H9 (cell line): ENCODE results near the gene FBH1. TPM values are rescaled to one million over a fixed set of nuclear protein-coding genes. Genes with fewer than 3 reads are reported as not detected.

Experiments used
- DNase-seq: peaks from one replicate; pipeline ENCODE4 v3.0.0-alpha.2; 2017
- H2AFZ ChIP-seq: one replicate; pipeline ENCODE4 v1.6.1; 2013; ENCODE audit warnings: mild to moderate bottlenecking, low read length, control low read depth, moderate library complexity
- H2AK5ac ChIP-seq: 2 replicates; pipeline ENCODE4 v1.6.1; 2013; ENCODE audit warnings: low read length, control low read depth, mixed read lengths; ENCODE audit not compliant: insufficient read length
- H2BK120ac ChIP-seq: one replicate; pipeline ENCODE4 v1.6.1; 2013; ENCODE audit warnings: low read depth, mild to moderate bottlenecking, low read length, control low read depth, inconsistent platforms; ENCODE audit not compliant: poor library complexity, severe bottlenecking
- H2BK12ac ChIP-seq: 2 replicates; pipeline ENCODE4 v1.6.1; 2013; ENCODE audit warnings: low read length, control low read depth, mixed read lengths, low read depth; ENCODE audit not compliant: insufficient read length
- H2BK15ac ChIP-seq: 2 replicates; pipeline ENCODE4 v1.6.1; 2013; ENCODE audit warnings: low read depth, low read length, control low read depth
- H2BK20ac ChIP-seq: one replicate; pipeline ENCODE4 v1.6.1; 2013; ENCODE audit warnings: low read depth, mild to moderate bottlenecking, low read length, control low read depth, inconsistent platforms; ENCODE audit not compliant: poor library complexity, severe bottlenecking
- H2BK5ac ChIP-seq: 2 replicates; pipeline ENCODE4 v1.6.1; 2013; ENCODE audit warnings: low read length, control low read depth, mixed read lengths; ENCODE audit not compliant: insufficient read length
- H3K14ac ChIP-seq: 2 replicates; pipeline ENCODE4 v1.6.1; 2013; ENCODE audit warnings: low read length, control low read depth; ENCODE audit not compliant: insufficient read depth
- H3K18ac ChIP-seq: 2 replicates; pipeline ENCODE4 v1.6.1; 2013; ENCODE audit warnings: low read depth, mild to moderate bottlenecking, mixed read lengths, low read length, control low read depth; ENCODE audit not compliant: insufficient read length
- H3K23ac ChIP-seq: 2 replicates; pipeline ENCODE4 v1.6.1; 2013; ENCODE audit warnings: low read length, control low read depth, mixed read lengths, low read depth; ENCODE audit not compliant: insufficient read length
- H3K23me2 ChIP-seq: 2 replicates; pipeline ENCODE4 v1.6.1; 2013; ENCODE audit warnings: low read depth, mild to moderate bottlenecking, mixed read lengths, low read length, control low read depth; ENCODE audit not compliant: insufficient read length, poor library complexity, severe bottlenecking
- H3K27ac ChIP-seq: 2 replicates; pipeline ENCODE4 v1.5.1; 2013; ENCODE audit warnings: low read length, control low read depth, mixed read lengths, low read depth; ENCODE audit not compliant: insufficient read length
- H3K27me3 ChIP-seq: 2 replicates; pipeline ENCODE4 v1.6.1; 2013; ENCODE audit warnings: low read length, control low read depth, inconsistent platforms; ENCODE audit not compliant: insufficient read depth
- H3K4ac ChIP-seq: 2 replicates; pipeline ENCODE4 v1.6.1; 2013; ENCODE audit warnings: low read depth, mild to moderate bottlenecking, control low read depth, inconsistent platforms, low read length, moderate library complexity
- H3K4me1 ChIP-seq: 2 replicates; pipeline ENCODE4 v1.6.1; 2013; ENCODE audit warnings: low read length, control low read depth, inconsistent platforms; ENCODE audit not compliant: insufficient read depth
- H3K4me2 ChIP-seq: 2 replicates; pipeline ENCODE4 v1.6.1; 2013; ENCODE audit warnings: low read length, control low read depth, mixed read lengths; ENCODE audit not compliant: insufficient read length, insufficient read depth
- H3K56ac ChIP-seq: 2 replicates; pipeline ENCODE4 v1.6.1; 2013; ENCODE audit warnings: low read depth, mild to moderate bottlenecking, mixed read lengths, low read length, control low read depth; ENCODE audit not compliant: insufficient read length
- H3K79me1 ChIP-seq: 2 replicates; pipeline ENCODE4 v1.6.1; 2013; ENCODE audit warnings: low read depth, mild to moderate bottlenecking, moderate library complexity, low read length, control low read depth, inconsistent platforms; ENCODE audit not compliant: insufficient read depth, poor library complexity, severe bottlenecking
- H3K79me2 ChIP-seq: 2 replicates; pipeline ENCODE4 v1.6.1; 2013; ENCODE audit warnings: low read length, control low read depth, inconsistent platforms; ENCODE audit not compliant: insufficient read depth
- H3K9ac ChIP-seq: 2 replicates; pipeline ENCODE4 v1.6.1; 2013; ENCODE audit warnings: low read length, control low read depth, mixed read lengths; ENCODE audit not compliant: insufficient read length; ENCODE audit errors: extremely low read depth
- H3K9me3 ChIP-seq: one replicate; pipeline ENCODE4 v1.6.1; 2013; ENCODE audit warnings: low read depth, low read length, inconsistent platforms; ENCODE audit not compliant: control insufficient read depth
- H3T11ph ChIP-seq: one replicate; pipeline ENCODE4 v1.6.1; 2013; ENCODE audit warnings: mild to moderate bottlenecking, low read length, control low read depth, inconsistent platforms
- H4K20me1 ChIP-seq: one replicate; pipeline ENCODE4 v1.6.1; 2013; ENCODE audit not compliant: control insufficient read depth, insufficient read length, insufficient read depth
- H4K5ac ChIP-seq: 2 replicates; pipeline ENCODE4 v1.6.1; 2013; ENCODE audit warnings: low read depth, mild to moderate bottlenecking, mixed read lengths, low read length, control low read depth; ENCODE audit not compliant: insufficient read length
- H4K8ac ChIP-seq: replicated peaks from 2 replicates; pipeline ENCODE4 v1.6.1; 2013; ENCODE audit warnings: low read length, control low read depth, mixed read lengths, low read depth; ENCODE audit not compliant: insufficient read length
- H4K91ac ChIP-seq: 2 replicates; pipeline ENCODE4 v1.6.1; 2013; ENCODE audit warnings: low read depth, mild to moderate bottlenecking, moderate library complexity, mixed read lengths, low read length, control low read depth; ENCODE audit not compliant: insufficient read length
- H3K27ac Mint-ChIP-seq, 3 experiments: 2 replicates in 2 of 3; 3 replicates in 1 of 3; pipeline ENCODE4 v1.8.0; 2020 to 2021; ENCODE audit warnings: mixed read lengths in 3 of 3, mild to moderate bottlenecking in 1 of 3, moderate library complexity in 1 of 3
- H3K27me3 Mint-ChIP-seq: 2 replicates; pipeline ENCODE4 v1.8.0; 2021; ENCODE audit warnings: low read depth, mild to moderate bottlenecking, moderate library complexity, mixed read lengths
- H3K36me3 Mint-ChIP-seq, 3 experiments: 2 replicates in 2 of 3; 3 replicates in 1 of 3; pipeline ENCODE4 v1.8.0; 2020 to 2021; ENCODE audit warnings: low read depth in 3 of 3, mixed read lengths in 3 of 3; ENCODE audit not compliant: insufficient read depth in 1 of 3
- H3K4me1 Mint-ChIP-seq, 2 experiments: 2 replicates each; pipeline ENCODE4 v1.8.0; 2020; ENCODE audit warnings: mixed read lengths in 2 of 2
- H3K4me3 Mint-ChIP-seq, 2 experiments: 2 replicates in 1 of 2; 3 replicates in 1 of 2; pipeline ENCODE4 v1.8.0; 2020 to 2021; ENCODE audit warnings: mild to moderate bottlenecking in 2 of 2, mixed read lengths in 2 of 2, moderate library complexity in 1 of 2
- H3K9me3 Mint-ChIP-seq, 2 experiments: 2 replicates in 1 of 2; 3 replicates in 1 of 2; pipeline ENCODE4 v1.8.0; 2020; ENCODE audit warnings: mild to moderate bottlenecking in 2 of 2, mixed read lengths in 2 of 2, moderate library complexity in 1 of 2
- WGBS: extraction: QIAGEN DNeasy Blood & Tissue Kit; methylation state at CpG from one replicate; pipeline ENCODE4 v1.1.7; 2013; ENCODE audit warnings: missing lambda C conversion rate, low lambda C conversion rate, mixed read lengths; ENCODE audit not compliant: insufficient read length; ENCODE audit errors: extremely low coverage; 5-methylcytosine and 5-hydroxymethylcytosine counted together
- total RNA-seq: library from RNA; stranded (reverse); gene quantifications from 2 replicates; pipeline ENCODE4 v1.2.1, GENCODE V29; 2021
- TF ChIP-seq, protein P1 (sequence below): fragments of 200-600 bp; sonication (generic); conservative IDR thresholded peaks from 3 replicates; pipeline ENCODE4 v1.8.0; 2021; ENCODE audit warnings: antibody characterized with exemption, mild to moderate bottlenecking

The FBH1 gene
- total RNA-seq, 1 experiment from 2014 or later, result 52.2 TPM

DNA sequence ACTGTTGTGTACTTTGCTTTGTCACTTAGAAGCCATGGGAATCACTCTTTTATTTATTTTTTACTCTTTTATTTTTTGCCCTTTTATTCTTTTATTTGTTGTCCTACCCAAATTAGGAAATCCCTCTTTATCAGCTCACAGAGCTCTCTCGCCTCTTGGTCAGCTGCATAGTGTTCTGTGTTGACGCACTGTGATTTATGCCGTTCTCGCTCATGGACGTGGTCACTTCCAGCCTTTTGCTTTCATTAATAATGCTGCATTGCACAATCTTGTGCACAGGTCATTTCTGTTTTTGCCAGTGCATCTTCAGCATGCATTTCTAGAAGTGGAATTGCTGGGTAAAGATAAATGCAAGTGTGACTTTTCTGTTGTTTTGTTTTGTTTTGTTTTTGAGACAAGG lies 42.3 kb downstream of the FBH1 start:
- H3K4me2 ChIP-seq, result no peak overlapping the region
- no peaks in the 10 kb centered on the region for H3K79me1 ChIP-seq
- no peaks in the 10 kb centered on the region for H3K4me1 Mint-ChIP-seq
- no peak overlapping the region for H3K4me3 Mint-ChIP-seq
- H3K27ac Mint-ChIP-seq, result no peak overlapping the region
- H3K79me2 ChIP-seq, result no peaks in the 10 kb centered on the region
- peaks cover 27 to 83% (median 73%) of the 10 kb centered on the region in 3 experiments; a peak in 6 of 7 replicates for H3K36me3 Mint-ChIP-seq
- TF ChIP-seq, protein P1, sequence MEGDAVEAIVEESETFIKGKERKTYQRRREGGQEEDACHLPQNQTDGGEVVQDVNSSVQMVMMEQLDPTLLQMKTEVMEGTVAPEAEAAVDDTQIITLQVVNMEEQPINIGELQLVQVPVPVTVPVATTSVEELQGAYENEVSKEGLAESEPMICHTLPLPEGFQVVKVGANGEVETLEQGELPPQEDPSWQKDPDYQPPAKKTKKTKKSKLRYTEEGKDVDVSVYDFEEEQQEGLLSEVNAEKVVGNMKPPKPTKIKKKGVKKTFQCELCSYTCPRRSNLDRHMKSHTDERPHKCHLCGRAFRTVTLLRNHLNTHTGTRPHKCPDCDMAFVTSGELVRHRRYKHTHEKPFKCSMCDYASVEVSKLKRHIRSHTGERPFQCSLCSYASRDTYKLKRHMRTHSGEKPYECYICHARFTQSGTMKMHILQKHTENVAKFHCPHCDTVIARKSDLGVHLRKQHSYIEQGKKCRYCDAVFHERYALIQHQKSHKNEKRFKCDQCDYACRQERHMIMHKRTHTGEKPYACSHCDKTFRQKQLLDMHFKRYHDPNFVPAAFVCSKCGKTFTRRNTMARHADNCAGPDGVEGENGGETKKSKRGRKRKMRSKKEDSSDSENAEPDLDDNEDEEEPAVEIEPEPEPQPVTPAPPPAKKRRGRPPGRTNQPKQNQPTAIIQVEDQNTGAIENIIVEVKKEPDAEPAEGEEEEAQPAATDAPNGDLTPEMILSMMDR, result no peak
- H4K5ac ChIP-seq, result no peak overlapping the region
- no peaks in the 10 kb centered on the region for H3K27me3 ChIP-seq
- no peak overlapping the region for H4K91ac ChIP-seq
- H3K27me3 Mint-ChIP-seq, result no peaks in the 10 kb centered on the region
- no peak overlapping the region for H2BK12ac ChIP-seq
- H3K9ac ChIP-seq, result no peak overlapping the region
- no peak overlapping the region for H2BK5ac ChIP-seq
- H4K8ac ChIP-seq, result no peak overlapping the region
- no peaks in the 10 kb centered on the region for H3K23me2 ChIP-seq
- no peak overlapping the region for H3K56ac ChIP-seq
- no peak overlapping the region for H2BK120ac ChIP-seq
- no peaks in the 10 kb centered on the region for H3K9me3 ChIP-seq
- no peak overlapping the region for H2BK20ac ChIP-seq
- H3K18ac ChIP-seq, result no peak overlapping the region
- no peak overlapping the region for H3K27ac ChIP-seq
- H3T11ph ChIP-seq, result no peak overlapping the region
- H2AFZ ChIP-seq, result no peak overlapping the region
- H3K14ac ChIP-seq, result no peak overlapping the region
- no peak overlapping the region for H3K4ac ChIP-seq
- H2AK5ac ChIP-seq, result no peak overlapping the region
- H4K20me1 ChIP-seq, result no peaks in the 10 kb centered on the region
- H3K23ac ChIP-seq, result no peak overlapping the region
- H3K4me1 ChIP-seq, result no peaks in the 10 kb centered on the region
- DNase-seq, result no peak
- WGBS, result no CpG with 5 or more reads among the region's 5 CpGs
- H2BK15ac ChIP-seq, result no peak overlapping the region
- no peaks in the 10 kb centered on the region for H3K9me3 Mint-ChIP-seq
